Measurements from ENCODE around the gene PLCB1.
A peak's percentile ranks its signal among the peaks of the same experiment; 100 is the strongest.
"Not testable (repeated sequence)": the region's sequence is repeated elsewhere in the genome, so short reads cannot be mapped to it uniquely, and the experiment has no call there.

Gene PLCB1

GRCh38 chr20:8583012-8583565 lies 451.0 kb downstream of the PLCB1 start:
- DNase-seq (ENCODE audit: low spot score) = no peak
- FAIRE-seq = no peak

GRCh38 chr20:8583566-8584043 lies 451.5 kb downstream of the PLCB1 start:
- DNase-seq (ENCODE audit: low spot score) = peak; percentile 30
- FAIRE-seq = no peak

GRCh38 chr20:8587251-8587650 lies 455.2 kb downstream of the PLCB1 start:
- no peak for FAIRE-seq

GRCh38 chr20:8587810-8588209 lies 455.7 kb downstream of the PLCB1 start:
- DNase-seq (ENCODE audit: low spot score) = no peak
- FAIRE-seq = no peak

More at GRCh38 chr20:8587251-8587650, 455.2 kb downstream of the PLCB1 start:
- no peak for DNase-seq (ENCODE audit: low spot score)

- FAIRE-seq (no peak), DNase-seq (ENCODE audit: low spot score) (peak; percentile 33)
These were observed 457.9 kb downstream of the PLCB1 start for GRCh38 chr20:8589956-8590355.

- FAIRE-seq; DNase-seq (ENCODE audit: low spot score): not testable (repeated sequence)
These were observed 469.0 kb downstream of the PLCB1 start for GRCh38 chr20:8600910-8601541.

- FAIRE-seq (no peak), DNase-seq (ENCODE audit: low spot score) (no peak)
These were observed 469.5 kb downstream of the PLCB1 start for GRCh38 chr20:8601542-8601912.

- no peak for DNase-seq (ENCODE audit: low spot score)
- FAIRE-seq = no peak
These were observed 470.5 kb downstream of the PLCB1 start for GRCh38 chr20:8602389-8603116.

GRCh38 chr20:8608470-8608869 lies 476.4 kb downstream of the PLCB1 start:
- DNase-seq (ENCODE audit: low spot score) (no peak), FAIRE-seq (no peak)

- FAIRE-seq (no peak), DNase-seq (ENCODE audit: low spot score) (no peak)
These were observed 484.7 kb downstream of the PLCB1 start for GRCh38 chr20:8616792-8617191.

- FAIRE-seq = no peak
- no peak for DNase-seq (ENCODE audit: low spot score)
These were observed 488.9 kb downstream of the PLCB1 start for GRCh38 chr20:8621001-8621400.

DNA sequence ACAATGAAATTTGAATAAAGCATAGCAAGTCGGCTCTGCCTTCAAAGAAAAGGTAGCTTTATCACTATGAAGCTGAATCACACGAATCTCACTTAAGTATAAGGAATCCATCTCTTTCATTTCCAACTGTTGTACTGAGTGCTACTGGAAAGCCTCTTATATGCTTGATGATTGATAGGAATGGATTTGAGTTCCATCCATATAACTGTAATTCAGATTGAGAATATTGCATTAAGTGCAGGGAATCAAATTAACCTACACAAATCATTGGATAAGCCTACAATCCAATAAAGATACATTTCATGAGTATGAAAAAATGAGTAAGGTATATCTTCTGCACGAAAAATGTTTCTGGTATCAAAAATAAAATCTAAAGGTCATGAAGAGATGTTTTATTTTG lies 492.0 kb downstream of the PLCB1 start:
- FAIRE-seq (no peak), DNase-seq (ENCODE audit: low spot score) (no peak)

GRCh38 chr20:8624616-8625015 lies 492.6 kb downstream of the PLCB1 start:
- no peak for DNase-seq (ENCODE audit: low spot score)
- no peak for FAIRE-seq

- FAIRE-seq (no peak), DNase-seq (ENCODE audit: low spot score) (no peak)
These were observed 495.4 kb downstream of the PLCB1 start for GRCh38 chr20:8627340-8628004.

DNA sequence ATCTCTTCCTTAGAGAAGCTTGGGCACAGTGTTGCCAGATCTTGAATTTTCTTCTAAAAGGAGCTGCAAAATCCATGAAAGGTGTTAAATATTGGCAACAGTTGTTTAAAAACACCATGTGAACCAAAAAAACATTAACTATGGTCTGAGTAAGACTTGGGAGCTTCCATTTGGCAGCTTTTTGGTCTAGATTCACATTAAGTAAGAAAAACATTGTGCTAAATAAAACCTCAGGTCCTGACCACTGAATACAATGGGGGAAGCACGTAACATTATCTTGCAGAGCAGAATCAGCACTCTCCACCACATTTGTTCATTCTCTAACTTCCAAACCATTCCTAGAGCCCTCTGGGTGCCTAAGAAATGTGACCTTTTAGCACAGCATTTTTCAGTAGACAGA lies 499.2 kb downstream of the PLCB1 start:
- DNase-seq (ENCODE audit: low spot score) = no peak
- FAIRE-seq = no peak

- no peak for FAIRE-seq
- no peak for DNase-seq (ENCODE audit: low spot score)
These were observed 501.3 kb downstream of the PLCB1 start for GRCh38 chr20:8633366-8633765.

GRCh38 chr20:8635048-8635572 lies 503.0 kb downstream of the PLCB1 start:
- DNase-seq (ENCODE audit: low spot score) (no peak), FAIRE-seq (no peak)

GRCh38 chr20:8635837-8636236 lies 503.8 kb downstream of the PLCB1 start:
- DNase-seq (ENCODE audit: low spot score) (no peak), FAIRE-seq (no peak)

GRCh38 chr20:8639112-8639778 lies 507.2 kb downstream of the PLCB1 start:
- FAIRE-seq (no peak), DNase-seq (ENCODE audit: low spot score) (no peak)

DNA sequence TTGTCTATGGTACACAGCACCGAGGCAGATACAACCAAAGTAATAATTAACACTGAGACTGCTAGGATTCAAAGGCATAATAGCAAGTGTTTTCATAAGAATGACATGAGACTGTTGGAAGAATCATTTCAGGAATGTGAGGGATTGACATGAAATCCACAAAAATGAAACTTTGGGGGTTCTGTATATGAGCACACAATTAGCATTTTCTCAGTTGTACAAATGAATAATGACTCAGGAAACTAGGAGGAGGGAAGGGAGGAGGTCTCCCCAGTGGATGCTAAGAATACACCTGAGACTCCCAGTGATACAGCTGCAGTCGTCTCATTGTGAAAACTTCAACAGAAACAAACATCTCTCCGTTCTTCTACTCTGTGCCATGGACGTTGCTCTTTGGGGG lies 508.4 kb downstream of the PLCB1 start:
- FAIRE-seq (no peak), DNase-seq (ENCODE audit: low spot score) (no peak)

GRCh38 chr20:8642247-8642646 lies 510.2 kb downstream of the PLCB1 start:
- DNase-seq (ENCODE audit: low spot score) (no peak), FAIRE-seq (peak; percentile 74)

Data from urothelium cell line (cell line).